Measurements from ENCODE around the gene NALF2. TPM values are rescaled to one million over a fixed set of nuclear protein-coding genes. Genes with fewer than 3 reads are reported as not detected.

The NALF2 gene
- total and polyA plus RNA-seq, 2 donors (not counting 1 experiment from before 2014, with no cell fraction given), result not detected

GRCh38 chrX:69501429-69501828 lies 2.7 kb upstream of the NALF2 start:
- Histone ChIP-seq H3K9me3 (ENCODE audit: control extremely low read depth in 1 of 3, control insufficient read depth in 2 of 3, insufficient read depth in 1 of 3, low read length in 2 of 3) (no peaks in the 10 kb centered on the region), H3K4me3 (ENCODE audit: control extremely low read depth in 1 of 5, extremely low read depth in 1 of 5, insufficient read depth in 1 of 5, low read depth in 2 of 5, low read length in 4 of 5) (no peak overlapping the region), H3K79me2 (ENCODE audit: control insufficient read depth, insufficient read depth, low read length) (no peaks in the 10 kb centered on the region), H3K4me1 (ENCODE audit: control insufficient read depth in 2 of 2, insufficient read depth in 2 of 2, low read length in 2 of 2) (no peaks in the 10 kb centered on the region), H3K27me3 (replicated peaks in 1 of 4; ENCODE audit: control extremely low read depth in 1 of 4, control insufficient read depth in 3 of 4, insufficient read depth in 4 of 4, low read length in 3 of 4) (peaks cover 0 to 13% (median 3%) of the 10 kb centered on the region in 4 experiments), H3K9ac (ENCODE audit: low read length) (no peak overlapping the region), H3K4me2 (replicated peaks; ENCODE audit: low read depth, low read length, poor library complexity, severe bottlenecking) (no peak overlapping the region), H3K27ac (ENCODE audit: low read length in 2 of 2) (no peak overlapping the region), H4K20me1 (ENCODE audit: control insufficient read depth, insufficient read depth, low read length, poor library complexity, severe bottlenecking) (no peaks in the 10 kb centered on the region), H2AFZ (ENCODE audit: insufficient read depth, low read depth, low read length, poor library complexity, severe bottlenecking) (no peak overlapping the region), H3K36me3 (replicated peaks in 1 of 2; ENCODE audit: control extremely low read depth in 1 of 2, control insufficient read depth in 1 of 2, extremely low read depth in 1 of 2, insufficient read depth in 2 of 2, low read length in 1 of 2) (no peaks in the 10 kb centered on the region)
- Mint-ChIP-seq H3K9me3 (ENCODE audit: insufficient read depth) (no peaks in the 10 kb centered on the region), H3K27ac (no peak overlapping the region), H3K4me1 (peaks cover 6% of the 10 kb centered on the region), H3K4me3 (no peak overlapping the region), H3K27me3 (peaks cover 12% of the 10 kb centered on the region)
- DNase-seq (no peak), ATAC-seq (ENCODE audit: low read depth) (no peak)
- ChIA-PET POLR2A (no interaction called here), CTCF (no interaction called here)
- 68% methylated on average over 3 of the region's 3 CpGs for WGBS (ENCODE audit: insufficient coverage)
- no peak for TF ChIP-seq EZH2 (IDR thresholded peaks at IDR 0.05; ENCODE audit: borderline replicate concordance, insufficient read depth, low read depth, low read length, poor library complexity, severe bottlenecking)
- TF ChIP-seq, protein P1, sequence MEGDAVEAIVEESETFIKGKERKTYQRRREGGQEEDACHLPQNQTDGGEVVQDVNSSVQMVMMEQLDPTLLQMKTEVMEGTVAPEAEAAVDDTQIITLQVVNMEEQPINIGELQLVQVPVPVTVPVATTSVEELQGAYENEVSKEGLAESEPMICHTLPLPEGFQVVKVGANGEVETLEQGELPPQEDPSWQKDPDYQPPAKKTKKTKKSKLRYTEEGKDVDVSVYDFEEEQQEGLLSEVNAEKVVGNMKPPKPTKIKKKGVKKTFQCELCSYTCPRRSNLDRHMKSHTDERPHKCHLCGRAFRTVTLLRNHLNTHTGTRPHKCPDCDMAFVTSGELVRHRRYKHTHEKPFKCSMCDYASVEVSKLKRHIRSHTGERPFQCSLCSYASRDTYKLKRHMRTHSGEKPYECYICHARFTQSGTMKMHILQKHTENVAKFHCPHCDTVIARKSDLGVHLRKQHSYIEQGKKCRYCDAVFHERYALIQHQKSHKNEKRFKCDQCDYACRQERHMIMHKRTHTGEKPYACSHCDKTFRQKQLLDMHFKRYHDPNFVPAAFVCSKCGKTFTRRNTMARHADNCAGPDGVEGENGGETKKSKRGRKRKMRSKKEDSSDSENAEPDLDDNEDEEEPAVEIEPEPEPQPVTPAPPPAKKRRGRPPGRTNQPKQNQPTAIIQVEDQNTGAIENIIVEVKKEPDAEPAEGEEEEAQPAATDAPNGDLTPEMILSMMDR (IDR thresholded peaks at IDR 0.05), result no peak
- intact Hi-C loops (cut with micrococcal nuclease), result no loop called here

DNA sequence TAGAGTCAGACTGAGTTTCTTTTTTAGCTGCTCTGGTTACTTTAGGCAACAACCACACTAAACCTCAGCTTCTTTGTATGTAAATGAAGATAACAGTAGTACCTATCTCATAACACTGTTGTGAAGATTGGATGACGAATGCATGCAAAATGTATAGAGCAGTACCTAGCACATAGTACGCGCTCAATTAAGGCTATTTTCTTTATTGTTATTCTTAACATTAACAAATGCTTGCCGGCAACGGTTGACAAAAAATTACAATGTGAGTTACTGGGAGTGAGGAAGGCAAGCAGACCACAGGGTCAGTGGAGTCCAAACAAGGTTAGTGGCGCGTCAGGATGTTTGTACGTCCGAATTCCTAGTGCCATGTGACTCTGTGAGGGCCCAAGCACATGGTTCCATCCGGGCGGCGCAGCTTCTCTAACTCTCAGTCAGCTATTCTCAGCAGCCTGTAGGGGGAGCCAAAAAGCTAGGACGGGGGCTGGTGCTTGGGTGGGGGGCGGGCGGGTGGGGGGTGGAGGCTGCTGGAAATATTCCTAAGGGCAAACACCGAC lies 821 bp upstream of the NALF2 start:
- Histone ChIP-seq H3K27me3 (replicated peaks in 1 of 4; ENCODE audit: control extremely low read depth in 1 of 4, control insufficient read depth in 3 of 4, insufficient read depth in 4 of 4, low read length in 3 of 4) (peaks cover 0 to 13% (median 3%) of the 10 kb centered on the region in 4 experiments), H3K9me3 (ENCODE audit: control extremely low read depth in 1 of 3, control insufficient read depth in 2 of 3, insufficient read depth in 1 of 3, low read length in 2 of 3) (no peaks in the 10 kb centered on the region), H3K27ac (ENCODE audit: low read length in 2 of 2) (no peak overlapping the region), H3K4me2 (replicated peaks; ENCODE audit: low read depth, low read length, poor library complexity, severe bottlenecking) (no peak overlapping the region), H3K4me3 (ENCODE audit: control extremely low read depth in 1 of 5, extremely low read depth in 1 of 5, insufficient read depth in 1 of 5, low read depth in 2 of 5, low read length in 4 of 5) (no peak overlapping the region), H3K4me1 (ENCODE audit: control insufficient read depth in 2 of 2, insufficient read depth in 2 of 2, low read length in 2 of 2) (no peaks in the 10 kb centered on the region), H3K9ac (ENCODE audit: low read length) (no peak overlapping the region), H3K79me2 (ENCODE audit: control insufficient read depth, insufficient read depth, low read length) (no peaks in the 10 kb centered on the region), H3K36me3 (replicated peaks in 1 of 2; ENCODE audit: control extremely low read depth in 1 of 2, control insufficient read depth in 1 of 2, extremely low read depth in 1 of 2, insufficient read depth in 2 of 2, low read length in 1 of 2) (no peaks in the 10 kb centered on the region), H4K20me1 (ENCODE audit: control insufficient read depth, insufficient read depth, low read length, poor library complexity, severe bottlenecking) (no peaks in the 10 kb centered on the region), H2AFZ (ENCODE audit: insufficient read depth, low read depth, low read length, poor library complexity, severe bottlenecking) (no peak overlapping the region)
- POLR2A ChIA-PET, result no interaction called here
- H3K4me3 Mint-ChIP-seq, result no peak overlapping the region
- H3K27me3 Mint-ChIP-seq, result peaks cover 8% of the 10 kb centered on the region
- peaks cover 6% of the 10 kb centered on the region for H3K4me1 Mint-ChIP-seq
- intact Hi-C loops (cut with micrococcal nuclease), result no loop called here
- CTCF ChIA-PET, result no interaction called here
- no peak overlapping the region for H3K27ac Mint-ChIP-seq
- DNase-seq, result no peak
- no peaks in the 10 kb centered on the region for H3K9me3 Mint-ChIP-seq (ENCODE audit: insufficient read depth)
- ATAC-seq (ENCODE audit: low read depth), result no peak
- TF ChIP-seq, protein P1 (IDR thresholded peaks at IDR 0.05), result no peak
- TF ChIP-seq EZH2 (IDR thresholded peaks at IDR 0.05; ENCODE audit: borderline replicate concordance, insufficient read depth, low read depth, low read length, poor library complexity, severe bottlenecking), result no peak
- no CpG with 5 or more reads among the region's 16 CpGs for WGBS (ENCODE audit: insufficient coverage)
